ENCODE results near the gene GAK. TPM values are rescaled to one million over a fixed set of nuclear protein-coding genes. Genes with fewer than 3 reads are reported as not detected.

The GAK gene
- total RNA-seq, 8 experiments from 2014 or later, result 26.1 to 94.0 (median 44.6) TPM

GRCh38 chr4:900073-900472 is 32.0 kb downstream of the GAK start:
- Histone ChIP-seq H3K4me3 (no peak overlapping the region), H3K4me1 (replicated peaks in 1 of 2) (peaks cover 0 to 2% of the 10 kb centered on the region in 2 donors), H3K27ac (no peak overlapping the region)
- ATAC-seq (replicated peaks in 6 of 8), result no peak
- WGBS, 10 experiments, result 91 to 100% (median 95%) methylated on average over 1 to 15 of the region's 26 CpGs; no CpG with 5 or more reads in 7 of the 10 experiments
- in situ Hi-C loops (cut with MboI; ENCODE audit: low pct_unique_long_range_greater_than_20kb in 2 of 9, low sequenced_read_pairs in 9 of 9, unreplicated experiment in 9 of 9), result no loop called here

- ATAC-seq (replicated peaks in 6 of 8), result no peak
- WGBS, 10 experiments, result 85 to 100% (median 94%) methylated on average over 2 to 6 of the region's 12 CpGs; no CpG with 5 or more reads in 6 of the 10 experiments
- in situ Hi-C loops (cut with MboI; ENCODE audit: low pct_unique_long_range_greater_than_20kb in 2 of 9, low sequenced_read_pairs in 9 of 9, unreplicated experiment in 9 of 9), result no loop called here
- Histone ChIP-seq H3K27ac (no peak overlapping the region), H3K4me1 (replicated peaks in 1 of 2) (no peaks in the 10 kb centered on the region), H3K4me3 (no peak overlapping the region)
Observed at GRCh38 chr4:899556-899906, 32.6 kb downstream of the GAK start.

DNA sequence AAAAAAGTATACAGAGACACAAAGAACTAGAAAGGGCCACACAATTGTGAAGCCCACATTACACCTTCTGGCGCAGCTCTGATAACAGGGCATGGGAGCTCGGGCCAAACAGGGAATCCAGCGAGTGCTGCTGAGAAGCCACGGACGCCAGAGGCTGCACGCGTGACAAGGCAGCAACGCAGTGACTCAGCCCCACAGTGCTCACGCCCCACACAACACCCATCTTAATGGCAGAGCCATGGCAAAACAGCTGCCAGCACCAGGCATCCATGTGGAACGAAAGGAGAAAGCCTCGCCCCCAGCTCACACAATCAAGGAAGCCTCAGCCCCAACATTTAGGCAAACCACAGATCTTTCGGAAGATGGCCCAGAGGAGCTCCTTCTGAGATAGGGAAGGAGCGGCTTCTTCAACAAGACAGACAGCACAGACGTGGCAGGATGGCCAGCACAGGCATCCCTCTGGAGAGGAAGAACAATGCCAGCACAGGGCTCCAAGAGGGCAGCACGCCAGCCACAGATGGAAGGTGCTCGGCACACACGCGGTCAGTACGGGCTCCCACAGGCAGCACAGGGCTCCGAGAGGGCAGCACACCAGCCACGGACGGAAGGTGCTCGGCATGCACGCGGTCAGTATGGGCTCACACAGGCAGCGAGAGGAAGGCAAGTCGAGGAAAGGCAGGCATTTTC is 33.1 kb downstream of the GAK start:
- no peaks in the 10 kb centered on the region for H3K4me1 ChIP-seq (replicated peaks in 1 of 2)
- in situ Hi-C loops (cut with MboI; ENCODE audit: low pct_unique_long_range_greater_than_20kb in 2 of 9, low sequenced_read_pairs in 9 of 9, unreplicated experiment in 9 of 9), result no loop called here
- no peak for ATAC-seq (replicated peaks in 6 of 8)
- no peak overlapping the region for H3K27ac ChIP-seq
- no peak overlapping the region for H3K4me3 ChIP-seq
- WGBS, 10 experiments, result 75 to 100% (median 92%) methylated on average over 1 to 12 of the region's 27 CpGs; no CpG with 5 or more reads in 4 of the 10 experiments

- no peak for ATAC-seq (replicated peaks in 6 of 8)
- in situ Hi-C loops (cut with MboI; ENCODE audit: low pct_unique_long_range_greater_than_20kb in 2 of 9, low sequenced_read_pairs in 9 of 9, unreplicated experiment in 9 of 9), result no loop called here
- Histone ChIP-seq H3K4me1 (replicated peaks in 1 of 2) (no peaks in the 10 kb centered on the region), H3K4me3 (no peak overlapping the region), H3K27ac (no peak overlapping the region)
- 92 to 100% (median 100%) methylated on average over 1 to 6 of the region's 15 CpGs; no CpG with 5 or more reads in 5 of the 10 experiments for WGBS, 10 experiments
Observed at GRCh38 chr4:898123-898522, 34.0 kb downstream of the GAK start.

- no peak for ATAC-seq (replicated peaks in 6 of 8)
- Histone ChIP-seq H3K4me3 (no peak overlapping the region), H3K27ac (no peak overlapping the region), H3K4me1 (replicated peaks in 1 of 2) (no peaks in the 10 kb centered on the region)
- WGBS, 10 experiments, result 89 to 100% (median 100%) methylated on average over 1 to 12 of the region's 20 CpGs; no CpG with 5 or more reads in 3 of the 10 experiments
- in situ Hi-C loops (cut with MboI; ENCODE audit: low pct_unique_long_range_greater_than_20kb in 2 of 9, low sequenced_read_pairs in 9 of 9, unreplicated experiment in 9 of 9), result no loop called here
Observed at GRCh38 chr4:896630-897029, 35.5 kb downstream of the GAK start.

DNA sequence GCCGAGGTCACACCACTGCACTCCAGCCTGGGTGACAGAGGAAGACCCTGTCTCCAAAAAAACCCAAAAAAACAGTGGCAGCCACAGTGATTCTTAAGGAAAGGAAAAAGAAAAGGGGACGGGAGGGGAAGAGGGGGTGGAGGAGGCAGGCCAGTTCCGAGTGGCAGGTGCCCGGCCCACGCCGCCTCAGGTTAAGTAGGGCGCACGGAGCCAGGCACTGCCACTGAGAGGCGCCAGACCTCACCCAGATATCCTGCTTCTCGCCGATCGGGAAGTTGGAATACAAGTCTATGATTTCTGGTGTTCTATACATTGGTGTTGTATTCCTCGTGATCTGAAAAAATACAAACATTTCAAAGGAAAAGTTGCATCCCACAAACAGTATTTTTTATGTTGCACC is 35.9 kb downstream of the GAK start:
- Histone ChIP-seq H3K27ac (no peak overlapping the region), H3K4me1 (replicated peaks in 1 of 2) (no peaks in the 10 kb centered on the region), H3K4me3 (no peak overlapping the region)
- WGBS, 10 experiments, result 89 to 100% (median 100%) methylated on average over 1 to 12 of the region's 13 CpGs; no CpG with 5 or more reads in 4 of the 10 experiments
- in situ Hi-C loops (cut with MboI; ENCODE audit: low pct_unique_long_range_greater_than_20kb in 2 of 9, low sequenced_read_pairs in 9 of 9, unreplicated experiment in 9 of 9), result no loop called here
- ATAC-seq (replicated peaks in 6 of 8), result no peak

DNA sequence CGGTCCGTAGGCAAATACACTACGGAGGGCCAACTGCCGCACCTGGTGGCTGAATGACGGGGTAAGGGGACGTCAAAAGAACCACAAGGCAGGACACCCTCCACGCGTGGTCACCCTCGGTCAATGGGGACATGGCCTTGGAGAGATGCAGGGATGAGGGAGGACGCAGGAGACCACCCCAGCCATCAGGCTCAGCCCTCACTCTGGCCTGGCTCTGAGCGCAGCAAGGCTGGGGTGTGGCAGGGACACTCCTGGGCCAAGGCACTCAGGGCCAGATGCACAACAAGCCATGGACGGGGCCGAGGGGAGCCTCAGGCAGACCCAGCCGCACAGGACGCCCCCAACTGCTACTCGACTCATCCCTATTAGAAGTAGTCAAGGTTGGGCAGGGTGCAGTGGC is 36.5 kb downstream of the GAK start:
- H3K4me1 ChIP-seq (replicated peaks in 1 of 2), result no peaks in the 10 kb centered on the region
- WGBS, 10 experiments, result 87 to 100% (median 90%) methylated on average over 2 to 6 of the region's 16 CpGs; no CpG with 5 or more reads in 5 of the 10 experiments
- ATAC-seq (replicated peaks in 6 of 8), result no peak
- in situ Hi-C loops (cut with MboI; ENCODE audit: low pct_unique_long_range_greater_than_20kb in 2 of 9, low sequenced_read_pairs in 9 of 9, unreplicated experiment in 9 of 9), result no loop called here
- no peak overlapping the region for H3K27ac ChIP-seq
- H3K4me3 ChIP-seq, result no peak overlapping the region

DNA sequence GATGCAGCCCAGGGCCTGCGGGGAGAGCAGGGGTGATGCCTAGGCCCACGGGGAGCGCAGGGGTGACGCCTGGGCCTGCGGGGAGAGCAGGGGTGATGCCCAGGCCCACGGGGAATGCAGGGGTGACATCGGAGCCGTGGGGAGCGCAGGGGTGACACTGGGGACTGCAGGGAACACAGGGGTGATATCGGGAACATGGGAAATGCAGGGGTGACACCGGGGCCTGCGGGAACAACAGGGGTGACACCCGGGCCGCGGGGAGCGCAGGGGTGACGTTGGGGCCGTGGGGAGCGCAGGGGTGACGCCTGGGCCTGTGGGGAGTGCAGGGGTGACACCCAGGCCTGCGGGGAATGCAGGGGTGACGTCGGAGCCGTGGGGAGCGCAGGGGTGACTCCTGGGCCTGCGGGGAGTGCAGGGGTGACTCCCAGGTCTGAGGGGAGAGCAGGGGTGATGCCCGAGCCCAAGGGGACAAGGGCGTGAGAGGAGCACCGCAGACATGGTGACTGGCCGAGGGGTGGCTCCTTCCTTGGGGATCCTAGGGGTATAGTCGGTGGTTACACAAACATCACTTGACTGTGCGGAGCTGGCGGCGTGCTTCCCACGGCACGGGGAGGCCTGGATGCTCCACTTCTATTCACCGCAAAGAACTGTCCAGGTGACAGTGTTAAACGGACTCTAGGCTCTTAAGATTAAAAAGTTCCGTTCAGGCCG is 38.0 kb downstream of the GAK start:
- no peaks in the 10 kb centered on the region for H3K4me1 ChIP-seq (replicated peaks in 1 of 2)
- WGBS, 10 experiments, result 100% methylated on average over 2 of the region's 40 CpGs; no CpG with 5 or more reads in 9 of the 10 experiments
- H3K4me3 ChIP-seq, result no peak overlapping the region
- in situ Hi-C loops (cut with MboI; ENCODE audit: low pct_unique_long_range_greater_than_20kb in 2 of 9, low sequenced_read_pairs in 9 of 9, unreplicated experiment in 9 of 9), result no loop called here
- no peak for ATAC-seq (replicated peaks in 6 of 8)
- H3K27ac ChIP-seq, result no peak overlapping the region

DNA sequence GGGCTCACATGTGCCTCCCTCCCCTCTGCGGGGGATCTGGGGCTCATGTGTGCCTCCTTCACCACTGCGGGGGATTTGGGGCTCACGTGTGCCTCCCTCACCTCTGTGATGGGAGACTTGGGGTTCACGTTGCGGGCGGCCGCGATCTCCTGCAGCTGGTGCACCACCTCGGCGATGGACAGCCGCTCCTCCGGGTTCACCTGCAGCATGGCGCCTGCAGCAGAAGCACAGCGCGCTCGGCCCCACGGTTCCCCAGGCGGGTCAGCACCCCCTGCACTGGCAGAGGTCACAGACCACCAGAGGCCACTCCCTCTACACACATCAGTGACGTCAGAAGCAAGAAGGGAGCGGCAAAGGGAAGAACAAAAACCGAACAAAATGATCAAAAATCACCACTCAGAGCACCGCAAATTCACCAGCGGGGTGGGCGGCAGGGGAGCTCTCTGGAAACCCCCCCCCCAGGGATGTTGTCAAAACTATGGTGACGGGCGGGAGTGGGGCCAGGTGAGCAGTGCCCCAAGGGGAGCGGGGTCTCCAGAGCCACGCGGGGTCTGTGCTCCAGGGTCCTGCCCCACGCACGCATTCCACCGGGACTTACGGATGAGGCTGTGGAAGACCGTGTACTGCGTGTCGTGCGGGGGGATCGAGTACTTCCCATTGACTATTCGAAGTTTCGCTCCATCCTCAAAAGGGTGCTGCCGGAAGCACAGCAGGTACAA is 38.7 kb downstream of the GAK start:
- in situ Hi-C loops (cut with MboI; ENCODE audit: low pct_unique_long_range_greater_than_20kb in 2 of 9, low sequenced_read_pairs in 9 of 9, unreplicated experiment in 9 of 9), result no loop called here
- H3K4me3 ChIP-seq, result no peak overlapping the region
- no peak overlapping the region for H3K27ac ChIP-seq
- no peaks in the 10 kb centered on the region for H3K4me1 ChIP-seq (replicated peaks in 1 of 2)
- WGBS, 10 experiments, result 77 to 100% (median 91%) methylated on average over 1 to 23 of the region's 41 CpGs; no CpG with 5 or more reads in 6 of the 10 experiments
- ATAC-seq (replicated peaks in 6 of 8), result no peak

GRCh38 chr4:892780-893179 is 39.3 kb downstream of the GAK start:
- Histone ChIP-seq H3K4me1 (replicated peaks in 1 of 2) (no peaks in the 10 kb centered on the region), H3K27ac (no peak overlapping the region), H3K4me3 (no peak overlapping the region)
- ATAC-seq (replicated peaks in 6 of 8), result no peak
- in situ Hi-C loops (cut with MboI; ENCODE audit: low pct_unique_long_range_greater_than_20kb in 2 of 9, low sequenced_read_pairs in 9 of 9, unreplicated experiment in 9 of 9), result no loop called here
- 86 to 100% (median 93%) methylated on average over 1 to 4 of the region's 10 CpGs; no CpG with 5 or more reads in 5 of the 10 experiments for WGBS, 10 experiments

- no peak overlapping the region for H3K4me3 ChIP-seq
- H3K27ac ChIP-seq, result no peak overlapping the region
- ATAC-seq (replicated peaks in 6 of 8), result peak in 4 of 8 experiments; percentile 13 to 38 (median 20)
- in situ Hi-C loops (cut with MboI; ENCODE audit: low pct_unique_long_range_greater_than_20kb in 2 of 9, low sequenced_read_pairs in 9 of 9, unreplicated experiment in 9 of 9), result no loop called here
- 71 to 100% (median 86%) methylated on average over 2 to 6 of the region's 10 CpGs; no CpG with 5 or more reads in 5 of the 10 experiments for WGBS, 10 experiments
- H3K4me1 ChIP-seq (replicated peaks in 1 of 2), result no peaks in the 10 kb centered on the region
Observed at GRCh38 chr4:891747-892146, 40.4 kb downstream of the GAK start.

- Histone ChIP-seq H3K4me3 (no peak overlapping the region), H3K27ac (no peak overlapping the region), H3K4me1 (replicated peaks in 1 of 2) (no peaks in the 10 kb centered on the region)
- in situ Hi-C loops (cut with MboI; ENCODE audit: low pct_unique_long_range_greater_than_20kb in 2 of 9, low sequenced_read_pairs in 9 of 9, unreplicated experiment in 9 of 9), result no loop called here
- ATAC-seq (replicated peaks in 6 of 8), result no peak
- 60 to 100% (median 100%) methylated on average over 1 to 4 of the region's 22 CpGs; no CpG with 5 or more reads in 6 of the 10 experiments for WGBS, 10 experiments
Observed at GRCh38 chr4:890036-890695, 42.0 kb downstream of the GAK start.

- H3K4me1 ChIP-seq (replicated peaks in 1 of 2), result no peaks in the 10 kb centered on the region
- in situ Hi-C loops (cut with MboI; ENCODE audit: low pct_unique_long_range_greater_than_20kb in 2 of 9, low sequenced_read_pairs in 9 of 9, unreplicated experiment in 9 of 9), result no loop called here
- no peak overlapping the region for H3K27ac ChIP-seq
- 100% methylated on average over 1 of the region's 16 CpGs; no CpG with 5 or more reads in 9 of the 10 experiments for WGBS, 10 experiments
- ATAC-seq (replicated peaks in 6 of 8), result peak in 2 of 8 experiments; percentile 3 to 8
- no peak overlapping the region for H3K4me3 ChIP-seq
Observed at GRCh38 chr4:889516-889915, 42.6 kb downstream of the GAK start.
